ENCODE results near the gene TDRD12. TPM values are rescaled to one million over a fixed set of nuclear protein-coding genes. Genes with fewer than 3 reads are reported as not detected.

Gene TDRD12
- total RNA-seq, 2 donors from 2014 or later: 0.52 TPM; not detected in 1

- H3K4me3 ChIP-seq: no peak overlapping the region
- 60 to 83% methylated on average over 2 to 7 of the region's 7 CpGs for WGBS, 2 donors
- no peak for TF ChIP-seq POLR2A (IDR thresholded peaks at IDR 0.05)
- TF ChIP-seq, protein P1, sequence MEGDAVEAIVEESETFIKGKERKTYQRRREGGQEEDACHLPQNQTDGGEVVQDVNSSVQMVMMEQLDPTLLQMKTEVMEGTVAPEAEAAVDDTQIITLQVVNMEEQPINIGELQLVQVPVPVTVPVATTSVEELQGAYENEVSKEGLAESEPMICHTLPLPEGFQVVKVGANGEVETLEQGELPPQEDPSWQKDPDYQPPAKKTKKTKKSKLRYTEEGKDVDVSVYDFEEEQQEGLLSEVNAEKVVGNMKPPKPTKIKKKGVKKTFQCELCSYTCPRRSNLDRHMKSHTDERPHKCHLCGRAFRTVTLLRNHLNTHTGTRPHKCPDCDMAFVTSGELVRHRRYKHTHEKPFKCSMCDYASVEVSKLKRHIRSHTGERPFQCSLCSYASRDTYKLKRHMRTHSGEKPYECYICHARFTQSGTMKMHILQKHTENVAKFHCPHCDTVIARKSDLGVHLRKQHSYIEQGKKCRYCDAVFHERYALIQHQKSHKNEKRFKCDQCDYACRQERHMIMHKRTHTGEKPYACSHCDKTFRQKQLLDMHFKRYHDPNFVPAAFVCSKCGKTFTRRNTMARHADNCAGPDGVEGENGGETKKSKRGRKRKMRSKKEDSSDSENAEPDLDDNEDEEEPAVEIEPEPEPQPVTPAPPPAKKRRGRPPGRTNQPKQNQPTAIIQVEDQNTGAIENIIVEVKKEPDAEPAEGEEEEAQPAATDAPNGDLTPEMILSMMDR (IDR thresholded peaks at IDR 0.05): no peak
Observed at GRCh38 chr19:32823747-32824102, 104.2 kb downstream of the TDRD12 start.

DNA sequence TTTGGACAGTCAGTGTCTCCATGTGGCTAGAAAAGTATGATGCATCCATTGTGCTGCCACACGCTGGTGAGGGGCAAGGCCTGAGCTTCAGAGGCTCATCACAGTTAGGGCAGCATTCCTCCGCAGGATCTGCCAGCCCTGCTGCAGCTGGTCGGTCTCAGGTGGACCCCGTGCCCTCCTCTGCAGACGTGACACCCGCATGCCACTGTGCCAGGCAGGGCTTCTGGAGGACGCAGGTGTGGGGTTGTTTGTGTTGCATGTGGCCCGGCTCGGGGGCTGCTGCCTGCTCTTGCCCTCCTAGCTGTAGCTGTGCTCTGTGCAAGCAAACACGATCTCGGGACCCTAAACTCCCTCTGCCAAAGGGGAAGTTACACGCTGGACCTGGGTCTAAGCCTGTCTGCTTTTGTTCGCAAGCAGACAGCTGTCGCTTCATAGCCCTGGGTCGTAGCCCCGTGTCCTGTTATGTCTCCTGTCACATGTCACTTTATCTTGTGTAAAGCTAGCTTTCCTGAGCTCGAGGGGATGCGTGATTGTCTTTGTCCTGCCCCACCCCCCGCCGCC lies 104.7 kb downstream of the TDRD12 start:
- no peak for DNase-seq
- Histone ChIP-seq H3K4me3 (no peak overlapping the region), H3K9me3 (no peaks in the 10 kb centered on the region), H3K27ac (no peak overlapping the region), H3K4me1 (no peaks in the 10 kb centered on the region), H3K27me3 (no peaks in the 10 kb centered on the region), H3K36me3 (replicated peaks in 1 of 2; ENCODE audit: insufficient read depth in 1 of 2, low read depth in 2 of 2) (no peaks in the 10 kb centered on the region)
- 37 to 51% methylated on average over 15 to 20 of the region's 20 CpGs for WGBS, 2 donors
- intact Hi-C loops (cut with DNase I): no loop called here
- no peak for ATAC-seq
- no peak for TF ChIP-seq POLR2A (IDR thresholded peaks at IDR 0.05)
- TF ChIP-seq, protein P1 (IDR thresholded peaks at IDR 0.05): no peak

More at GRCh38 chr19:32823747-32824102, 104.2 kb downstream of the TDRD12 start:
- no peaks in the 10 kb centered on the region for H3K36me3 ChIP-seq (replicated peaks in 1 of 2; ENCODE audit: insufficient read depth in 1 of 2, low read depth in 2 of 2)
- DNase-seq (no peak), ATAC-seq (no peak)
- no peaks in the 10 kb centered on the region for H3K27me3 ChIP-seq
- H3K27ac ChIP-seq: no peak overlapping the region
- no peaks in the 10 kb centered on the region for H3K9me3 ChIP-seq
- H3K4me1 ChIP-seq: no peaks in the 10 kb centered on the region
- intact Hi-C loops (cut with DNase I): no loop called here

DNA sequence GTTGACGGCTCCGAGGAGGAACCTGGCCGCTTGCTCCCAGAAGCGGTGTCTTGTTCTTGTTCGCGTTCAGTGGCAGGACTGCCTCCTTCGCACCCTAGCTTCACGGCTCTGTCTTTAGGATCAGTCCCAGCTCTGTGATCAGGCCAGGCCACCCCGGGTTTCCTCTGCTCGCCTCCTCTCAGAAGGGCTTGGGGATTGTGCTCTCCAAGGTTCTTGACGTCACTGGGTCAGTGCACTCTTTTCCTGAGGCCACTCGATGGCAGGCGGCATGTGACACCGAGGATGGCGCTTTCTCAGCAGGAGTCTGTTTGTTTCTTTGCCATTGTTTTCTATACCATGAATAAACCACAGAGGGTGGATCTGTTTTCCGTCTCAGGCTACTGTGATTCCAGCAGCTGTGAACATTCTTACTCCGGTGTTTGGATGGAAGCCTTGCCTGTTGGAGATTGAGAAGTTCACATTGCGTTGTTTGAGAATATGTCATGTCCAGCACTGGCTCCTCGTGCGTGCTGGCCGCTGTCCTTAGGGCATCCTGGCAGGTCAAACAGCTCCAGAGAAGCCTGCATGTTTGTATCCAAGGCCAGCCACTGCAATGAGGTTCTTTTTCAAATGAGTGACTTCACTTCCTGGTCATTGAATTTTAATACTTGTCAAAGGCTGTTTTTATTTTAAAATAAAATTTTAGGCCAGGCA lies 105.5 kb downstream of the TDRD12 start:
- intact Hi-C loops (cut with DNase I): no loop called here
- WGBS, 2 donors: 58 to 81% methylated on average over 21 of the region's 21 CpGs
- Histone ChIP-seq H3K9me3 (no peaks in the 10 kb centered on the region), H3K27ac (no peak overlapping the region), H3K4me3 (no peak overlapping the region), H3K4me1 (no peaks in the 10 kb centered on the region), H3K36me3 (replicated peaks in 1 of 2; ENCODE audit: insufficient read depth in 1 of 2, low read depth in 2 of 2) (no peaks in the 10 kb centered on the region), H3K27me3 (no peaks in the 10 kb centered on the region)
- DNase-seq: no peak
- TF ChIP-seq, protein P1 (IDR thresholded peaks at IDR 0.05): no peak
- TF ChIP-seq POLR2A (IDR thresholded peaks at IDR 0.05): no peak
- no peak for ATAC-seq

GRCh38 chr19:32828139-32828538 lies 108.6 kb downstream of the TDRD12 start:
- H3K36me3 ChIP-seq (replicated peaks in 1 of 2; ENCODE audit: insufficient read depth in 1 of 2, low read depth in 2 of 2): no peaks in the 10 kb centered on the region
- no peaks in the 10 kb centered on the region for H3K9me3 ChIP-seq
- no peak for DNase-seq
- H3K4me1 ChIP-seq: no peaks in the 10 kb centered on the region
- H3K27me3 ChIP-seq: no peaks in the 10 kb centered on the region
- WGBS, 2 donors: 80 to 92% methylated on average over 2 to 4 of the region's 4 CpGs
- TF ChIP-seq, protein P1 (IDR thresholded peaks at IDR 0.05): no peak
- no peak for TF ChIP-seq POLR2A (IDR thresholded peaks at IDR 0.05)
- no peak for ATAC-seq
- H3K4me3 ChIP-seq: no peak overlapping the region
- H3K27ac ChIP-seq: no peak overlapping the region
- intact Hi-C loops (cut with DNase I): no loop called here

Measured in body of pancreas (tissue), 4 donors.